ENCODE results near the gene INO80C.

Gene INO80C

DNA sequence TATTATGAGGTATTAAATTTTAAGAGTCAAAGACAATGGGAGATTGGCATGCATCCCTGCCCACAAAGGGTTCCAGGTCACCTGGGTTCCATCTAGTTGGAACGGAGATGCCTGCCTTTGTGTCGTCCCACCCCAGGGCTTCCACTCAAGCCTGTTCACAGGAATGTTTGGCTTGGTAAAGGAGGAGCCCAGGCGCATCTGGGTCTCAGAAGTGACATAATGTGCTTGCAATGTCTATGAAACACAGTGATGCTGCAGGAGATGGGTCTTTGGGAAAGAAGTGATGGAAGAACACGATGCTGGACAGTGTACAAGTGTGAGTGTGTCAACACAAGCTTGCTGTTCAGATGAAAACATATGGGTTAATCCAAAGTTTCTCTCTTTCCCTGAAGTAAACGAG is 71.0 kb downstream of the INO80C start:
- Histone ChIP-seq H2AFZ (ENCODE audit: low read length) (no peak overlapping the region), H3F3A (ENCODE audit: insufficient read depth, low read length) (no peaks in the 10 kb centered on the region), H3K9me2 (replicated peaks; ENCODE audit: insufficient read depth, low read length) (no peaks in the 10 kb centered on the region), H3K9me3 (replicated peaks; ENCODE audit: insufficient read depth, low read length) (no peaks in the 10 kb centered on the region), H4K20me1 (ENCODE audit: insufficient read depth, low read length) (no peaks in the 10 kb centered on the region), H3K79me2 (ENCODE audit: low read length) (no peaks in the 10 kb centered on the region), H3K27ac (ENCODE audit: low read length) (no peak overlapping the region), H3K27me3 (replicated peaks; ENCODE audit: insufficient read depth, low read length) (no peaks in the 10 kb centered on the region), H3K36me3 (replicated peaks; ENCODE audit: insufficient read depth, low read length) (no peaks in the 10 kb centered on the region), H3K4me3 (ENCODE audit: low read length) (no peak overlapping the region), H3K9ac (ENCODE audit: low read length) (no peak overlapping the region), H3K4me1 (ENCODE audit: low read length) (no peaks in the 10 kb centered on the region), H3K4me2 (ENCODE audit: low read depth, low read length) (no peak overlapping the region)
- TF ChIP-seq EZH2phosphoT487 (IDR thresholded peaks at IDR 0.05; ENCODE audit: low read length) (no peak), EZH2 (optimal IDR thresholded peaks at IDR 0.05; ENCODE audit: low read depth, low read length) (no peak)
- TF ChIP-seq, protein P1, sequence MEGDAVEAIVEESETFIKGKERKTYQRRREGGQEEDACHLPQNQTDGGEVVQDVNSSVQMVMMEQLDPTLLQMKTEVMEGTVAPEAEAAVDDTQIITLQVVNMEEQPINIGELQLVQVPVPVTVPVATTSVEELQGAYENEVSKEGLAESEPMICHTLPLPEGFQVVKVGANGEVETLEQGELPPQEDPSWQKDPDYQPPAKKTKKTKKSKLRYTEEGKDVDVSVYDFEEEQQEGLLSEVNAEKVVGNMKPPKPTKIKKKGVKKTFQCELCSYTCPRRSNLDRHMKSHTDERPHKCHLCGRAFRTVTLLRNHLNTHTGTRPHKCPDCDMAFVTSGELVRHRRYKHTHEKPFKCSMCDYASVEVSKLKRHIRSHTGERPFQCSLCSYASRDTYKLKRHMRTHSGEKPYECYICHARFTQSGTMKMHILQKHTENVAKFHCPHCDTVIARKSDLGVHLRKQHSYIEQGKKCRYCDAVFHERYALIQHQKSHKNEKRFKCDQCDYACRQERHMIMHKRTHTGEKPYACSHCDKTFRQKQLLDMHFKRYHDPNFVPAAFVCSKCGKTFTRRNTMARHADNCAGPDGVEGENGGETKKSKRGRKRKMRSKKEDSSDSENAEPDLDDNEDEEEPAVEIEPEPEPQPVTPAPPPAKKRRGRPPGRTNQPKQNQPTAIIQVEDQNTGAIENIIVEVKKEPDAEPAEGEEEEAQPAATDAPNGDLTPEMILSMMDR (IDR thresholded peaks at IDR 0.05; ENCODE audit: low read length), result no peak
- DNase-seq, result no peak

DNA sequence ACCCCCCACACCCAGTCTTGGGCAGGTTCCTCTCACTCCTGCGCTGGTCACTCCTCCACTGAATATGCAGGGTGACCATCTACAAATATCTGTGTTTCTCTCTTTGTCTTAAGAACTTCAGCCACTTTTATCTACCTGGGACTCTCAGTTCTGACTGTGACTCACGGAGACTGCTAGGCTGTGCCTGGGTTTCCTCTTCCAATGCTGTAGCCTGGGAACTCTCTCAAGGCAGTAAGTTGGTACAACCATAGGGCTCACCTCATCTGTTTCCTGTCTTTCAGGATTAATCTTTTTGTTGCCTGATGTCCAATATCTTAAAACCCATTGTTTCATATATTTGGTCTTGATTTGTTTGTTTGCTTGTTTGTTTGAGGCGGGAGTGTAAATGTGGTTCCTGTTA is 73.4 kb downstream of the INO80C start:
- H3F3A ChIP-seq (ENCODE audit: insufficient read depth, low read length), result no peaks in the 10 kb centered on the region
- no peaks in the 10 kb centered on the region for H3K36me3 ChIP-seq (replicated peaks; ENCODE audit: insufficient read depth, low read length)
- no peaks in the 10 kb centered on the region for H3K27me3 ChIP-seq (replicated peaks; ENCODE audit: insufficient read depth, low read length)
- TF ChIP-seq EZH2 (optimal IDR thresholded peaks at IDR 0.05; ENCODE audit: low read depth, low read length) (no peak), EZH2phosphoT487 (IDR thresholded peaks at IDR 0.05; ENCODE audit: low read length) (no peak)
- TF ChIP-seq, protein P1 (IDR thresholded peaks at IDR 0.05; ENCODE audit: low read length), result no peak
- H3K79me2 ChIP-seq (ENCODE audit: low read length), result no peaks in the 10 kb centered on the region
- no peak overlapping the region for H3K4me3 ChIP-seq (ENCODE audit: low read length)
- no peak overlapping the region for H2AFZ ChIP-seq (ENCODE audit: low read length)
- H3K9ac ChIP-seq (ENCODE audit: low read length), result no peak overlapping the region
- H3K27ac ChIP-seq (ENCODE audit: low read length), result no peak overlapping the region
- DNase-seq, result no peak
- H4K20me1 ChIP-seq (ENCODE audit: insufficient read depth, low read length), result no peaks in the 10 kb centered on the region
- H3K4me1 ChIP-seq (ENCODE audit: low read length), result no peaks in the 10 kb centered on the region
- H3K9me3 ChIP-seq (replicated peaks; ENCODE audit: insufficient read depth, low read length), result no peaks in the 10 kb centered on the region
- no peak overlapping the region for H3K4me2 ChIP-seq (ENCODE audit: low read depth, low read length)
- H3K9me2 ChIP-seq (replicated peaks; ENCODE audit: insufficient read depth, low read length), result no peaks in the 10 kb centered on the region

DNA sequence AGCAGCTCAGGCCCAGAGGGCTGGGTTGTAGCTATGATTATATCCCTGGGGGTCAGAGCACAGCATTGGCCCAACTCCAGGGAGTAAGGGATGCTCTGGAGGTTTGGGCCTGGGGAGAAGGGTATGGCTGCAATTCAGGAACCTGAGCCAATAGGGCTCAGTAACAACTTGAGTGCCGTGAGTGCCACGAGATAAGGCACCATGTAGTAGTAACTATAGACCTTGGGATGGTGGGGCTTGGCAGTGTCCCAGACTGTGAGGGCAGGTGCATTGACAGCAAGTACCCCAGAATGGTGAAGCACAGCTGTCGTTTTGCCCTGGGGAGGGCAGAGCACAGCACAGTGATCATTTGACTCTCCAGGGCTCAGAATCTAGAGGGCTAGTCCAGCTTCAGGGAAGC is 75.5 kb downstream of the INO80C start:
- no peak overlapping the region for H2AFZ ChIP-seq (ENCODE audit: low read length)
- H3K4me3 ChIP-seq (ENCODE audit: low read length), result no peak overlapping the region
- no peaks in the 10 kb centered on the region for H3K79me2 ChIP-seq (ENCODE audit: low read length)
- TF ChIP-seq EZH2 (optimal IDR thresholded peaks at IDR 0.05; ENCODE audit: low read depth, low read length) (no peak), EZH2phosphoT487 (IDR thresholded peaks at IDR 0.05; ENCODE audit: low read length) (no peak)
- TF ChIP-seq, protein P1 (IDR thresholded peaks at IDR 0.05; ENCODE audit: low read length), result no peak
- H3K36me3 ChIP-seq (replicated peaks; ENCODE audit: insufficient read depth, low read length), result no peaks in the 10 kb centered on the region
- DNase-seq, result no peak
- no peak overlapping the region for H3K9ac ChIP-seq (ENCODE audit: low read length)
- no peaks in the 10 kb centered on the region for H3K9me2 ChIP-seq (replicated peaks; ENCODE audit: insufficient read depth, low read length)
- H4K20me1 ChIP-seq (ENCODE audit: insufficient read depth, low read length), result no peaks in the 10 kb centered on the region
- no peaks in the 10 kb centered on the region for H3K9me3 ChIP-seq (replicated peaks; ENCODE audit: insufficient read depth, low read length)
- H3K27ac ChIP-seq (ENCODE audit: low read length), result no peak overlapping the region
- H3F3A ChIP-seq (ENCODE audit: insufficient read depth, low read length), result no peaks in the 10 kb centered on the region
- H3K4me2 ChIP-seq (ENCODE audit: low read depth, low read length), result no peak overlapping the region
- no peaks in the 10 kb centered on the region for H3K27me3 ChIP-seq (replicated peaks; ENCODE audit: insufficient read depth, low read length)
- no peaks in the 10 kb centered on the region for H3K4me1 ChIP-seq (ENCODE audit: low read length)
